Osteoblast (primary cell): ENCODE results near the gene PSMB3. TPM values are rescaled to one million over a fixed set of nuclear protein-coding genes. Genes with fewer than 3 reads are reported as not detected.
A peak's percentile ranks its signal among the peaks of the same experiment; 100 is the strongest.

Source experiments
- DNase-seq: peaks from one replicate; pipeline ENCODE4 v3.0.0; 2011; ENCODE audit warnings: low spot score, mixed read lengths; ENCODE audit not compliant: insufficient read length; ENCODE audit errors: missing footprints
- H2AFZ ChIP-seq: 2 replicates; pipeline ENCODE4 v1.6.0; 2011; ENCODE audit warnings: mild to moderate bottlenecking, low read length
- H3K27ac ChIP-seq: 2 replicates; pipeline ENCODE4 v1.5.1; 2011; ENCODE audit warnings: mild to moderate bottlenecking, low read depth, low read length, moderate library complexity
- H3K27me3 ChIP-seq: 2 replicates; pipeline ENCODE4 v1.6.0; 2012; ENCODE audit warnings: mild to moderate bottlenecking, control low read depth, inconsistent platforms, low read length, moderate library complexity; ENCODE audit not compliant: insufficient read depth
- H3K36me3 ChIP-seq: 2 replicates; pipeline ENCODE4 v1.5.1; 2011; ENCODE audit warnings: mild to moderate bottlenecking, low read length, control low read depth, moderate library complexity; ENCODE audit not compliant: insufficient read depth
- H3K4me1 ChIP-seq: 2 replicates; pipeline ENCODE4 v1.5.1; 2011; ENCODE audit warnings: mild to moderate bottlenecking, low read length, control low read depth, moderate library complexity; ENCODE audit not compliant: insufficient read depth
- H3K4me2 ChIP-seq: 2 replicates; pipeline ENCODE4 v1.6.0; 2011; ENCODE audit warnings: mild to moderate bottlenecking, low read length; ENCODE audit not compliant: insufficient read depth
- H3K4me3 ChIP-seq: fragments of 200-600 bp; sonication (generic); 3 replicates; pipeline ENCODE4 v1.5.1; 2012; ENCODE audit warnings: mild to moderate bottlenecking, low read length, inconsistent platforms; ENCODE audit not compliant: insufficient read depth
- H3K79me2 ChIP-seq: 2 replicates; pipeline ENCODE4 v1.6.0; 2012; ENCODE audit warnings: mild to moderate bottlenecking, low read length, control low read depth, inconsistent platforms; ENCODE audit not compliant: insufficient read depth
- H3K9me3 ChIP-seq: 2 replicates; pipeline ENCODE4 v1.5.1; 2011; ENCODE audit warnings: low read depth, low read length, control low read depth
- H4K20me1 ChIP-seq: 2 replicates; pipeline ENCODE4 v1.6.0; 2012; ENCODE audit warnings: mild to moderate bottlenecking, low read length, control low read depth; ENCODE audit not compliant: insufficient read depth
- small RNA-seq: library from RNA; depleted of rRNA; stranded (forward); fragments of <200 nt; gene quantifications from one replicate; pipeline ENCODE3, GENCODE V24; 2012
- total RNA-seq: library from RNA; depleted of rRNA; stranded (reverse); fragments of >200 nt; gene quantifications from 2 replicates; pipeline ENCODE4 v1.2.3, GENCODE V29; 2012
- TF ChIP-seq, protein P1 (sequence below): IDR thresholded peaks from 2 replicates; pipeline ENCODE4 v1.5.1; 2011; ENCODE audit warnings: mild to moderate bottlenecking, low read depth, low read length, moderate library complexity; ENCODE audit errors: extremely low read depth

Gene PSMB3
- total RNA-seq, 1 donor = 235 TPM

DNA sequence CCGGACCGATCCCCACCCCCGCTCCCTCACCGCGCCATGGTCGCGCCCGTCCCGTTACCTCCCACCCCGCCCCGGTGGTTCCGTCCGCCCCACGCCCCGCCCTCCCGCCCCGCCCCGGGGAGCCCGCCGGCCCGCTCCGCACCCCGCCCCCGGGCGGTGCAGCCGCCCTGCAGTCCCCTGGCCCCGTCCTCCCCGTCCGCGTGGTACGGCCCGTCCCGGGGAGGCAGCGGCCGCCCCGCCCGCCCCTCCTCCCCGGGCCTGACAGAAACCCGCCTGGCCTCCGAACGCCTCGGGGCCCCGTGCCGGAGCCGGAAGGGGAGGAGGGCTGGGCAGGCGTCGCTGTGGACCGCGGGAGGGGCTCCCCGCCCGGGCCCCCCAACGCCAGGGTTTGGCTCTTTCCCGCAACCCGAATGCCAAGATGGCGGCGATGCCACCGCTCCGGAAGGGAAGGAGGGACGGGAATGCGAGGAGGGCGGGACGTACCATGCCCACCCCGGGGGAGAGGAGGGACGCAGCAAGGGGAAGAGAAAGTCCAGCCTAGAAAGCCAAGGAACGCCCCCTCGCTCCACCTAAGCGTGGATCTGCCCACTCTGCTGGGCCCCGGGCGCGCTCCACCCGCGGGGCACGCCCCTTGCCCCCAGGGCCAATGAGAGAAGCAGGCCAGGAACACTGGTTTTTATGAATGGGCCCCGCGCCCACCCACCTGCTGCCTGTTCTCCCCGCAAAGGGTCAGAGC is 47.1 kb downstream of the PSMB3 start, which contains the start of gene PIP4K2B:
TSS of gene PIP4K2B (minus strand) at position 56 of the 736 bp plus-strand sequence. CDS start 132 bp downstream, outside the sequence.
- peak within 1 kb of the TSS; percentile 93 for H3K27ac ChIP-seq
- peak within 1 kb of the TSS; percentile 78 for H2AFZ ChIP-seq
- H3K4me1 ChIP-seq = peaks cover 20% of the 10 kb centered on the region
- DNase-seq = peak; percentile 99
- H4K20me1 ChIP-seq = peaks cover 35% of the 10 kb centered on the region
- no peaks in the 10 kb centered on the region for H3K27me3 ChIP-seq
- peaks cover 35% of the 10 kb centered on the region for H3K36me3 ChIP-seq
- H3K4me3 ChIP-seq = peak within 1 kb of the TSS; percentile 90
- peaks cover 46% of the 10 kb centered on the region for H3K79me2 ChIP-seq
- TF ChIP-seq, protein P1, sequence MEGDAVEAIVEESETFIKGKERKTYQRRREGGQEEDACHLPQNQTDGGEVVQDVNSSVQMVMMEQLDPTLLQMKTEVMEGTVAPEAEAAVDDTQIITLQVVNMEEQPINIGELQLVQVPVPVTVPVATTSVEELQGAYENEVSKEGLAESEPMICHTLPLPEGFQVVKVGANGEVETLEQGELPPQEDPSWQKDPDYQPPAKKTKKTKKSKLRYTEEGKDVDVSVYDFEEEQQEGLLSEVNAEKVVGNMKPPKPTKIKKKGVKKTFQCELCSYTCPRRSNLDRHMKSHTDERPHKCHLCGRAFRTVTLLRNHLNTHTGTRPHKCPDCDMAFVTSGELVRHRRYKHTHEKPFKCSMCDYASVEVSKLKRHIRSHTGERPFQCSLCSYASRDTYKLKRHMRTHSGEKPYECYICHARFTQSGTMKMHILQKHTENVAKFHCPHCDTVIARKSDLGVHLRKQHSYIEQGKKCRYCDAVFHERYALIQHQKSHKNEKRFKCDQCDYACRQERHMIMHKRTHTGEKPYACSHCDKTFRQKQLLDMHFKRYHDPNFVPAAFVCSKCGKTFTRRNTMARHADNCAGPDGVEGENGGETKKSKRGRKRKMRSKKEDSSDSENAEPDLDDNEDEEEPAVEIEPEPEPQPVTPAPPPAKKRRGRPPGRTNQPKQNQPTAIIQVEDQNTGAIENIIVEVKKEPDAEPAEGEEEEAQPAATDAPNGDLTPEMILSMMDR = no peak
- peak within 1 kb of the TSS; percentile 93 for H3K4me2 ChIP-seq
- no peaks in the 10 kb centered on the region for H3K9me3 ChIP-seq

DNA sequence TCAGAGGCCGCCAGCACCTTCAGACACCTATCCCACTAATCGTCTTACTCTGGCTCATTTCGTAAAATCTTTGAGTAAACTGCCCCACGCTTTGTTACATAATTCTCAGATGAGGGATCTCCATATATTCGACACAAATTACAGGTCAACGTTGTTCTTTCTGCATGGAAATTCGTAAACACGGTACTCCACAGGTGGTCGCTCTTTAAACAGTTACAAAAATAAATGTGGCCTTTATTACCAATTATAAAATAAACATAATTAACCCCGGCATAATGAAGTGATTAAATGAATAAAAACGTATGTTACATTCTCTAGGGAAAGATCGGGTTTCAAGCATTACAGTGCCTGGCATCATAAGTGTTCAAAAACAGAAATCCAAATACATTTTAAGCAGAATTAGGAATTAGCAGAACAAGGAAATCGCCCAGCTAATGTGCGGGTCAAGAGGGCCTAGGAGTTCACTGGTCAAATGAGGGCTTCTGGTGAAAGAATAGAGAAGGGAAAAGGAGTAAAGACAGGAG is 47.8 kb downstream of the PSMB3 start:
- peaks cover 41% of the 10 kb centered on the region for H3K79me2 ChIP-seq
- H3K27me3 ChIP-seq = no peaks in the 10 kb centered on the region
- no peaks in the 10 kb centered on the region for H3K9me3 ChIP-seq
- peak overlapping the region; percentile 76 for H3K4me2 ChIP-seq
- H3K4me1 ChIP-seq = peaks cover 20% of the 10 kb centered on the region
- H2AFZ ChIP-seq = peak overlapping the region; percentile 13
- H3K4me3 ChIP-seq = peak overlapping the region; percentile 90
- peaks cover 36% of the 10 kb centered on the region for H3K36me3 ChIP-seq
- peaks cover 30% of the 10 kb centered on the region for H4K20me1 ChIP-seq
- TF ChIP-seq, protein P1 = no peak
- DNase-seq = no peak
- H3K27ac ChIP-seq = peak overlapping the region; percentile 93

DNA sequence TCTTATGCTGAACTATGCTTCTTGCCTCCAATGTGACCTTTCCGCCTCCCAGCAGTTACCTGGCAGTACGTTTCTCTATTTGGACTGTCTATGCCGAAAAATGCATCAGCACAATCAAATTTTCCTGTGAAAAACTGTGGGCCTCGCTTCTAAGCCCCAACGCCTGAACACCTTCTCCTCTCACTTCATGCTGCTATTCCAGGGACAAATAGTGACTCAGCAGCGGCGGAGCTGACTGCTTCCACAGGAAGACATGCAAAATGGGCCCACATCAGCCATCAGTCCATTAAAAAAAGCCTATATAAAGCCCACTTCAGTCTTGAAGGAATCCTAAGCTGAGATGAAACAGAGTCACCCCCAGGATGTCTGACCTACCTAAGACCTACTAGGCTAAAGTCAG is 57.3 kb downstream of the PSMB3 start:
- H4K20me1 ChIP-seq = peaks cover under 1% of the 10 kb centered on the region
- no peak overlapping the region for H3K4me3 ChIP-seq
- peaks cover 3% of the 10 kb centered on the region for H3K79me2 ChIP-seq
- no peak for DNase-seq
- H3K4me2 ChIP-seq = no peak overlapping the region
- no peak overlapping the region for H2AFZ ChIP-seq
- TF ChIP-seq, protein P1 = no peak
- H3K36me3 ChIP-seq = peaks cover 65% of the 10 kb centered on the region
- H3K27ac ChIP-seq = no peak overlapping the region
- H3K4me1 ChIP-seq = no peaks in the 10 kb centered on the region
- H3K9me3 ChIP-seq = no peaks in the 10 kb centered on the region
- no peaks in the 10 kb centered on the region for H3K27me3 ChIP-seq

Small RNAs within 50 kb of the gene (small RNA-seq; reads per million reads assigned to genes)
- not detected for gene MIR4726
- 0.45 reads per million for gene RNA5SP440
- gene RNU6-866P = not detected

Other genes starting within 250 kb of the PSMB3 start
- gene SRCIN1, start 146.8 kb upstream of the PSMB3 start, total RNA-seq = not detected in 2 replicates
- 1.2 and 2.2 TPM in 2 replicates for gene EPOP, start 77.8 kb upstream of the PSMB3 start, total RNA-seq
- 33.3 and 44.2 TPM in 2 replicates for gene MLLT6, start 47.5 kb upstream of the PSMB3 start, total RNA-seq
- gene CISD3, start 22.4 kb upstream of the PSMB3 start, total RNA-seq = 3.5 and 3.6 TPM in 2 replicates
- gene PCGF2, start 4.4 kb upstream of the PSMB3 start, total RNA-seq = 3.3 and 5.0 TPM in 2 replicates
- gene PIP4K2B, start 46.8 kb downstream of the PSMB3 start, total RNA-seq = 48.1 and 65.4 TPM in 2 replicates
- 10.3 and 10.9 TPM in 2 replicates for gene CWC25, start 72.6 kb downstream of the PSMB3 start, total RNA-seq
- gene RPL23, start 101.0 kb downstream of the PSMB3 start, total RNA-seq = 821 and 1,095 TPM in 2 replicates
- 215 and 228 TPM in 2 replicates for gene LASP1, start 117.3 kb downstream of the PSMB3 start, total RNA-seq
- gene FBXO47, start 214.7 kb downstream of the PSMB3 start, total RNA-seq = not detected in 2 replicates